Osteocyte (in vitro differentiated cells): ENCODE data around the gene GAGE13. TPM values are rescaled to one million over a fixed set of nuclear protein-coding genes. Genes with fewer than 3 reads are reported as not detected.
"Not testable (repeated sequence)": the region's sequence is repeated elsewhere in the genome, so short reads cannot be mapped to it uniquely, and the experiment has no call there.

Experiments
- DNase-seq: peaks from one replicate; pipeline ENCODE4 v3.0.0; 2021; ENCODE audit warnings: mixed read lengths; ENCODE audit not compliant: unreplicated experiment; ENCODE audit errors: extremely low spot score
- H3K27ac Mint-ChIP-seq: one replicate; pipeline ENCODE4 v1.8.0; 2021; ENCODE audit warnings: mild to moderate bottlenecking, mixed read lengths; ENCODE audit not compliant: unreplicated experiment
- H3K27me3 Mint-ChIP-seq: one replicate; pipeline ENCODE4 v1.8.0; 2021; ENCODE audit warnings: mixed read lengths; ENCODE audit not compliant: unreplicated experiment
- H3K36me3 Mint-ChIP-seq: one replicate; pipeline ENCODE4 v1.8.0; 2021; ENCODE audit warnings: mixed read lengths; ENCODE audit not compliant: unreplicated experiment
- H3K4me1 Mint-ChIP-seq: one replicate; pipeline ENCODE4 v1.8.0; 2021; ENCODE audit warnings: mixed read lengths; ENCODE audit not compliant: unreplicated experiment
- H3K4me3 Mint-ChIP-seq: one replicate; pipeline ENCODE4 v1.8.0; 2021; ENCODE audit warnings: mild to moderate bottlenecking, moderate library complexity, mixed read lengths; ENCODE audit not compliant: unreplicated experiment
- H3K9me3 Mint-ChIP-seq: one replicate; pipeline ENCODE4 v1.8.0; 2021; ENCODE audit warnings: mixed read lengths; ENCODE audit not compliant: unreplicated experiment
- total RNA-seq: library from RNA; stranded (reverse); gene quantifications from 2 replicates; pipeline ENCODE4 v1.2.1, GENCODE V29; 2021
- TF ChIP-seq, protein P1 (sequence below): fragments of 200-600 bp; sonication (generic); IDR thresholded peaks from 2 replicates; pipeline ENCODE4 v1.5.0; 2021; ENCODE audit warnings: antibody characterized with exemption, mild to moderate bottlenecking, moderate library complexity

The GAGE13 gene
- total RNA-seq, 1 donor from 2014 or later: not detected

- H3K9me3 Mint-ChIP-seq: no peaks in the 10 kb centered on the region
- no peak overlapping the region for H3K4me3 Mint-ChIP-seq
- no peaks in the 10 kb centered on the region for H3K27me3 Mint-ChIP-seq
- peaks cover 4% of the 10 kb centered on the region for H3K4me1 Mint-ChIP-seq
- TF ChIP-seq, protein P1, sequence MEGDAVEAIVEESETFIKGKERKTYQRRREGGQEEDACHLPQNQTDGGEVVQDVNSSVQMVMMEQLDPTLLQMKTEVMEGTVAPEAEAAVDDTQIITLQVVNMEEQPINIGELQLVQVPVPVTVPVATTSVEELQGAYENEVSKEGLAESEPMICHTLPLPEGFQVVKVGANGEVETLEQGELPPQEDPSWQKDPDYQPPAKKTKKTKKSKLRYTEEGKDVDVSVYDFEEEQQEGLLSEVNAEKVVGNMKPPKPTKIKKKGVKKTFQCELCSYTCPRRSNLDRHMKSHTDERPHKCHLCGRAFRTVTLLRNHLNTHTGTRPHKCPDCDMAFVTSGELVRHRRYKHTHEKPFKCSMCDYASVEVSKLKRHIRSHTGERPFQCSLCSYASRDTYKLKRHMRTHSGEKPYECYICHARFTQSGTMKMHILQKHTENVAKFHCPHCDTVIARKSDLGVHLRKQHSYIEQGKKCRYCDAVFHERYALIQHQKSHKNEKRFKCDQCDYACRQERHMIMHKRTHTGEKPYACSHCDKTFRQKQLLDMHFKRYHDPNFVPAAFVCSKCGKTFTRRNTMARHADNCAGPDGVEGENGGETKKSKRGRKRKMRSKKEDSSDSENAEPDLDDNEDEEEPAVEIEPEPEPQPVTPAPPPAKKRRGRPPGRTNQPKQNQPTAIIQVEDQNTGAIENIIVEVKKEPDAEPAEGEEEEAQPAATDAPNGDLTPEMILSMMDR: no peak
- H3K36me3 Mint-ChIP-seq: no peaks in the 10 kb centered on the region
- no peak for DNase-seq
- no peak overlapping the region for H3K27ac Mint-ChIP-seq
Measured at GRCh38 chrX:49290215-49290614, 41.2 kb upstream of the GAGE13 start.

DNA sequence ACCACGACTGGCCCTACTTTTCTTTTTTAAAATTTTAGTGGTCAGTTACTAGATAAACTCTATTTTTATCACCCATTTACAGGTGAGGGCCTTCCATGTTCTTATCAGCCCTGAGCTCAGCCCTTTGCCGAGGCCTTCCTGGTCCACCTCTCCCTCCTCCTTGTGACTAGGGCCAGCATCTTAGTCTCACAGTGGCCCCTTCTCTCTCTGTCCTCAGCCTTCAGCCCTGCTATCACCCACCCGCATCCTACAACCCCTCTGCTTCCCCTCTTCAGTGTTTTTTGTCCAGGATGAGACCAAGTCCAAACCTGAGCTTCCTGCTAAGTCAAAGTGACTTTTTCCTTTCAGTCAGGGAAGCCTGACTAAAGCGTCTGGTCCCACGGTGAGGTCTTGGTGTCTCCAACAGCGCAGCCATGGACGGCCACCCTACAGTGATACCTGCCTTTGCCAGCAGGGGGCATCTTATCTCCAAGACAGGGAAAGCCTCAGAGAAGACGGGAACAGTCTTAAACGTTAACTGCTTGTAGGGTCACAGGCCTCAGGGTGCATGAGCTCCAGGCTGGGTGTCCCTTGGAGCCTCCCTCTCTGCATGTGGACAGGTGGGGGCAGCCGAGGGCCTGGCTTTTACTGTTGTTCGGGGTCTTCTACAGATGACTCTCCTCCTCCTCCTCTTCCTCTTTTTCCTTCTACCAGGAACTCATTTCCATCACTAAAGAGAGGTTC lies 39.6 kb upstream of the GAGE13 start:
- Mint-ChIP-seq H3K27ac (no peak overlapping the region), H3K27me3 (peaks cover 5% of the 10 kb centered on the region)

DNA sequence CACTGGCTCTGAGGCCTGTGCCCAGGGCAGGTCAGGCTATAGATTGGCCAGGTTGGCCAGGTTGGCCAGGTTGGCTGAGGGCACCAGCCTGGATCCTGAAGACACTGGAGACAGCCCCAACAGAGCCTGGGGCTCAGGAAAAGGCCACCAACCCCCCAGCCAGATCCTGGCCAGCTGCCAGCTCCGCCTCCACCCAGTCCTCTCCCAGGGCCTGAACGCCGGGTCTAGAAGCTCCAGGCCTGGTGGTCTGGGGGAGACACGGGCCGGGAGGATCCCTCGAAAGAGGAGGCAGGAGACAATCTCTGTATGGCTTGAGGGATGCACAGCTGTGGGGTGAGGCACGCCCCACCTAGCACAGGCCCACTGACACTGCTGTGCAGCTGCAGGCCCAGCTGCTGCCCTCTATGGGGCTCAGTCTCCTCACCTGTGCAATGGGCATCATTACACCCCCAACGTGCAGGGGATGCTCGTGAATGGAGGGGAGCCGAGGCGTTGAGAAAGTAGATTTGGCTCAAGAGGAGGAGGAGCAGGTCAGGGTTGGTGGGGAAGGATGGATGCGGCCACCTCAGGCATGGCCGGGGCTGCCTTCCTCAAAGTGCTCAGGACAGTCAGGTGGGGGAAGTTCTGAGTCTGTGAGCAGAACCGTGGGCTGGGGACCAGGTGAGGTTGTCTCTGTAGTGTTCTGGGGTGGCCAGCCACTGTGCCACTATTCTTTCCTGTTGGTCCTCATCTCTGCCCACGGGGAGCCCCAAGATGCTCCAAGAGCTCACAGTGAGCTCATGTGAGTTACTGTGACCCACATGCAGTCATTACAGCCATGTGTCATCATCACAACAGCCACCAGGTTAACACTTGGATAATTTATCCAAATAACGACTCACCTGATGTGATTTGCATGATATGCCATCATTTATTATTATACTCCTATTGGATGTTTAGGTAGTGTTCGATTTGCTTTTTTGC lies 38.7 kb upstream of the GAGE13 start:
- Mint-ChIP-seq H3K27ac (no peak overlapping the region), H3K4me1 (peaks cover 4% of the 10 kb centered on the region), H3K9me3 (peaks cover 3% of the 10 kb centered on the region), H3K27me3 (peaks cover 5% of the 10 kb centered on the region), H3K36me3 (no peaks in the 10 kb centered on the region), H3K4me3 (no peak overlapping the region)
- TF ChIP-seq, protein P1: no peak
- no peak for DNase-seq

More for the DNA sequence above, 39.6 kb upstream of the GAGE13 start:
- TF ChIP-seq, protein P1: peak; percentile 58
- Mint-ChIP-seq H3K9me3 (peaks cover 3% of the 10 kb centered on the region), H3K4me1 (peaks cover 4% of the 10 kb centered on the region), H3K36me3 (no peaks in the 10 kb centered on the region), H3K4me3 (no peak overlapping the region)
- no peak for DNase-seq

DNA sequence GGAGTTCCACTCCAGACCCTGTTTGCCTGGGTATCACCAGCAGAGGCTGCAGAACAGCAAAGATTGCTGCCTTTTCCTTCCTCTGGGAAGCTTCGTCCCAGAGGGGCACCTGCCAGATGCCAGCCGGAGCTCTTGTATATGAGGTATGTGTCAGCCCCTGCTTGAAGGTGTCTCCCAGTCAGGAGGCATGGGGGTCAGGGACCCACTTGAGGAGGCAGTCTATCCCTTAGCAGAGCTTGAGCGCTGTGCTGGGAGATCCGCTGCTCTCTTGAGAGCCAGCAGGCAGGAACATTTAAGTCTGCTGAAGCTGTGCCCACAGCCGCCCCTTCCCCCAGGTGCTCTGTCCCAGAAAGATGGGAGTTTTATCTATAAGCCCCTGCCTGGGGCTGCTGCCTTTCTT lies 32.1 kb upstream of the GAGE13 start:
- H3K9me3 Mint-ChIP-seq, H3K27ac Mint-ChIP-seq, H3K4me1 Mint-ChIP-seq, H3K36me3 Mint-ChIP-seq, H3K27me3 Mint-ChIP-seq, H3K4me3 Mint-ChIP-seq: not testable (repeated sequence)
- peak; percentile 62 for DNase-seq

DNA sequence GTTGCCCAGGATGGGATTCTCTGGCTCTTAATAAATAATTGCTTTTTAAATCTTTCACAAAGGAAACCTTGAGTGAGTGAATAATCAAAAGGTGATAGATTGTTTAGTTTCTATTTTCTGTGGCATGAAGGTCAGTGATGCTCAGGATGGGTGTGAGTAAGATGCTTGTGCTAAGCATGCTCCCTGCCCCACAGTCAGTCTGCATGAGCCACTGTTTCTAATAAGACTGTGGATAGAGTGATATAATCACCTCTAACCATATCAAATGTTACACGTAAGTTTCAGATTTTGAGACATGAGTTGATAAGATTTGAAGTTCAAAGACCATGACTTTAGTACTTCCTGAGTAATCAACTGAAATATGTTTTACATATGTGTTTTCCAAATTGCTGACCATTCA lies 30.7 kb upstream of the GAGE13 start:
- peaks cover 8% of the 10 kb centered on the region for H3K9me3 Mint-ChIP-seq
- no peak for DNase-seq

More for the DNA sequence above, 30.7 kb upstream of the GAGE13 start:
- Mint-ChIP-seq H3K36me3 (no peaks in the 10 kb centered on the region), H3K27ac (no peak overlapping the region), H3K4me1 (no peaks in the 10 kb centered on the region), H3K4me3 (no peak overlapping the region), H3K27me3 (peaks cover 5% of the 10 kb centered on the region)
- TF ChIP-seq, protein P1: no peak
